ENCODE measurements around the gene PPP1R13B. TPM values are rescaled to one million over a fixed set of nuclear protein-coding genes. Genes with fewer than 3 reads are reported as not detected.

PPP1R13B gene
- total RNA-seq, 1 experiment from 2014 or later, result 10.3 TPM

DNA sequence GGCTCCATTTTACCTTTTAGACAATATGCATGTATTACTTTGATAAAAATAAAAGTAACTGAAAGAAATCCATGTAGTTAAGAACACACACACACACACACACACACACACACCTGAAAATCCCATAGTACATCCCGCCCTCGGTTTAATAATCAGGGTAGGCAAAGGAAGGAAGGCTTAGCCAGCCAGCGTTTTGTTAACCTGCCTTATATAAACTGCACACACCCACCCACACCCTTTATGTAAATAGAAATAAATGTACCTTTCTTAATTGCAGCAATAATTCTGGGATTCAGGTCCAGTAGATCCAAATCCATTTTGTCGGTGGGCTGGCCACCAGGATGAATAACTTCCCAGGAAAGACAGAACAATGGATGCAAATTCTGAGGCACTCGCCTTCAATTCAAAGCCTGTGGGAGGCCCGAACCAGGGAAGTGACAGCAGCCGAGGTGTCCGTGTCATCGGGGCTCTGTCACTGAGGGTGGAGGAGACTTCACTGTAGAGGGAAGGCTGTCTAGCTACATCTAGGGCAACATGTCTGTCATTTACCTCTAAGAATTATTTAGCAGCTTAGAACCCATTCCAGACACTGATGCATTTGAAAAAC lies 136.5 kb downstream of the PPP1R13B start (continued):
- TF ChIP-seq, protein P1, sequence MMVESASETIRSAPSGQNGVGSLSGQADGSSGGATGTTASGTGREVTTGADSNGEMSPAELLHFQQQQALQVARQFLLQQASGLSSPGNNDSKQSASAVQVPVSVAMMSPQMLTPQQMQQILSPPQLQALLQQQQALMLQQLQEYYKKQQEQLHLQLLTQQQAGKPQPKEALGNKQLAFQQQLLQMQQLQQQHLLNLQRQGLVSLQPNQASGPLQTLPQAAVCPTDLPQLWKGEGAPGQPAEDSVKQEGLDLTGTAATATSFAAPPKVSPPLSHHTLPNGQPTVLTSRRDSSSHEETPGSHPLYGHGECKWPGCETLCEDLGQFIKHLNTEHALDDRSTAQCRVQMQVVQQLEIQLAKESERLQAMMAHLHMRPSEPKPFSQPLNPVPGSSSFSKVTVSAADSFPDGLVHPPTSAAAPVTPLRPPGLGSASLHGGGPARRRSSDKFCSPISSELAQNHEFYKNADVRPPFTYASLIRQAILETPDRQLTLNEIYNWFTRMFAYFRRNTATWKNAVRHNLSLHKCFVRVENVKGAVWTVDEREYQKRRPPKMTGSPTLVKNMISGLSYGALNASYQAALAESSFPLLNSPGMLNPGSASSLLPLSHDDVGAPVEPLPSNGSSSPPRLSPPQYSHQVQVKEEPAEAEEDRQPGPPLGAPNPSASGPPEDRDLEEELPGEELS (CRISPR knock-in tag; IDR thresholded peaks at IDR 0.05), result no peak
- TF ChIP-seq, protein P2, sequence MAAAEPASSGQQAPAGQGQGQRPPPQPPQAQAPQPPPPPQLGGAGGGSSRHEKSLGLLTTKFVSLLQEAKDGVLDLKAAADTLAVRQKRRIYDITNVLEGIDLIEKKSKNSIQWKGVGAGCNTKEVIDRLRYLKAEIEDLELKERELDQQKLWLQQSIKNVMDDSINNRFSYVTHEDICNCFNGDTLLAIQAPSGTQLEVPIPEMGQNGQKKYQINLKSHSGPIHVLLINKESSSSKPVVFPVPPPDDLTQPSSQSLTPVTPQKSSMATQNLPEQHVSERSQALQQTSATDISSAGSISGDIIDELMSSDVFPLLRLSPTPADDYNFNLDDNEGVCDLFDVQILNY (CRISPR knock-in tag; IDR thresholded peaks at IDR 0.05), result no peak

DNA sequence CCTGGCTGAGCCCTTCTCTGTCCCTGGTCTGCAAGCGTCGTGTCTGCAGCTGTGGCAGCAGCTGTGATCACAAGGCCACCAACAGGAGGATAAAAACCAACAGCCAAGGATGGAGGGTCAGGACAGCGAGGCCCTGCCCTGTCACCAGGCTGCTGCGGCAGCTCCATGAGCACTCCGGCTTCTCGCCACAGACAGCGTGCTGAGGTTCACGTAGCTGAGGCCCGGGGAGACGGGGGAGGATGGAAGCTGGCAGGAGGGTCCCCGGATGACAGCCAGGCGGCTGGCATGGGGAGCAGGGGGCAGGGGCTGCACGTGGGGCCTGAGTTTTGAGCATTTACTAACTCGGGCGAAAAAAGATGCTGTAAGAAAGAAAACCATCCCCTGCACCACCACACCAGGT lies 137.6 kb downstream of the PPP1R13B start:
- ChIA-PET CTCF (interaction anchor here (0.6 kb wide), 1 partner anchor 181 kb away, joined by 3 read pairs; the partner anchor contains the start of gene TRMT61A), POLR2A (no interaction called here)
- no peak overlapping the region for H3K27ac Mint-ChIP-seq
- DNase-seq (ENCODE audit: low spot score), result no peak
- no peak overlapping the region for H3K4me3 Mint-ChIP-seq
- no peaks in the 10 kb centered on the region for H3K27me3 Mint-ChIP-seq (ENCODE audit: low read depth)
- H3K4me1 Mint-ChIP-seq, result peaks cover 23% of the 10 kb centered on the region
- no peak for ATAC-seq
- H3K36me3 Mint-ChIP-seq, result peaks cover 20% of the 10 kb centered on the region
- no peak for TF ChIP-seq ZNF219 (CRISPR knock-in tag; IDR thresholded peaks at IDR 0.05; ENCODE audit: borderline replicate concordance)
- TF ChIP-seq, protein P3, sequence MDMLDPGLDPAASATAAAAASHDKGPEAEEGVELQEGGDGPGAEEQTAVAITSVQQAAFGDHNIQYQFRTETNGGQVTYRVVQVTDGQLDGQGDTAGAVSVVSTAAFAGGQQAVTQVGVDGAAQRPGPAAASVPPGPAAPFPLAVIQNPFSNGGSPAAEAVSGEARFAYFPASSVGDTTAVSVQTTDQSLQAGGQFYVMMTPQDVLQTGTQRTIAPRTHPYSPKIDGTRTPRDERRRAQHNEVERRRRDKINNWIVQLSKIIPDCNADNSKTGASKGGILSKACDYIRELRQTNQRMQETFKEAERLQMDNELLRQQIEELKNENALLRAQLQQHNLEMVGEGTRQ (CRISPR knock-in tag; IDR thresholded peaks at IDR 0.05), result no peak
- TF ChIP-seq, protein P4, sequence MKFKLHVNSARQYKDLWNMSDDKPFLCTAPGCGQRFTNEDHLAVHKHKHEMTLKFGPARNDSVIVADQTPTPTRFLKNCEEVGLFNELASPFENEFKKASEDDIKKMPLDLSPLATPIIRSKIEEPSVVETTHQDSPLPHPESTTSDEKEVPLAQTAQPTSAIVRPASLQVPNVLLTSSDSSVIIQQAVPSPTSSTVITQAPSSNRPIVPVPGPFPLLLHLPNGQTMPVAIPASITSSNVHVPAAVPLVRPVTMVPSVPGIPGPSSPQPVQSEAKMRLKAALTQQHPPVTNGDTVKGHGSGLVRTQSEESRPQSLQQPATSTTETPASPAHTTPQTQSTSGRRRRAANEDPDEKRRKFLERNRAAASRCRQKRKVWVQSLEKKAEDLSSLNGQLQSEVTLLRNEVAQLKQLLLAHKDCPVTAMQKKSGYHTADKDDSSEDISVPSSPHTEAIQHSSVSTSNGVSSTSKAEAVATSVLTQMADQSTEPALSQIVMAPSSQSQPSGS (CRISPR knock-in tag; IDR thresholded peaks at IDR 0.05; ENCODE audit: borderline replicate concordance, low read depth), result no peak
- no peak for TF ChIP-seq ZNF396 (CRISPR knock-in tag; IDR thresholded peaks at IDR 0.05; ENCODE audit: borderline replicate concordance)
- no peak for TF ChIP-seq SP1 (CRISPR knock-in tag; conservative IDR thresholded peaks at IDR 0.05)
- no peaks in the 10 kb centered on the region for H3K9me3 Mint-ChIP-seq

DNA sequence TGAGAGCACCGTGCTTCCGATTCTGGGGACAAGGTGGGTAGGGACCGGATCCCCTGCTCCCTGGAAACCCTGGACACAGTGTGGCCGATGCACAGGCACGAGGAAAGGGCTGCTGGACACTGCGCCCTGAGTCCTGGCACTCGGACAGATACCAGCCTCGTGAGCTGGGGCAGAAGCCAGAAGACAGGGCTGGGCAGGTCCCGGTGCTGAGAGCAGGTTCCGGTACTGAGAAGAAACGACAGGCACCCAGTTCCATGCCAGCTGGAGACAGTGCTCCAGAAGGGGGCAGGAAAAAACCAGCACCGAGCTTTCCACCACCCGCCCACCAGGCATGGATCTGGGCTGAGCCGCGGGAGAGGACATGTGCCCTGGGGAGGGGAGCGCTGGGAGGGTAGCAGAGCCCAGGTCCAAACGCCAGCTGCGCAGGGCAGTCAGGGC lies 138.6 kb downstream of the PPP1R13B start:
- CTCF ChIA-PET, result no interaction called here
- Mint-ChIP-seq H3K36me3 (peaks cover 28% of the 10 kb centered on the region), H3K4me1 (peaks cover 17% of the 10 kb centered on the region), H3K4me3 (no peak overlapping the region), H3K27ac (peak overlapping the region; percentile 41; the same call in 1 of the 2 replicates), H3K27me3 (ENCODE audit: low read depth) (no peaks in the 10 kb centered on the region), H3K9me3 (no peaks in the 10 kb centered on the region)
- POLR2A ChIA-PET, result no interaction called here
- DNase-seq (ENCODE audit: low spot score) (no peak), ATAC-seq (no peak)
- no peak for TF ChIP-seq ZNF396 (CRISPR knock-in tag; IDR thresholded peaks at IDR 0.05; ENCODE audit: borderline replicate concordance)
- TF ChIP-seq, protein P3 (CRISPR knock-in tag; IDR thresholded peaks at IDR 0.05), result no peak
- TF ChIP-seq, protein P5, sequence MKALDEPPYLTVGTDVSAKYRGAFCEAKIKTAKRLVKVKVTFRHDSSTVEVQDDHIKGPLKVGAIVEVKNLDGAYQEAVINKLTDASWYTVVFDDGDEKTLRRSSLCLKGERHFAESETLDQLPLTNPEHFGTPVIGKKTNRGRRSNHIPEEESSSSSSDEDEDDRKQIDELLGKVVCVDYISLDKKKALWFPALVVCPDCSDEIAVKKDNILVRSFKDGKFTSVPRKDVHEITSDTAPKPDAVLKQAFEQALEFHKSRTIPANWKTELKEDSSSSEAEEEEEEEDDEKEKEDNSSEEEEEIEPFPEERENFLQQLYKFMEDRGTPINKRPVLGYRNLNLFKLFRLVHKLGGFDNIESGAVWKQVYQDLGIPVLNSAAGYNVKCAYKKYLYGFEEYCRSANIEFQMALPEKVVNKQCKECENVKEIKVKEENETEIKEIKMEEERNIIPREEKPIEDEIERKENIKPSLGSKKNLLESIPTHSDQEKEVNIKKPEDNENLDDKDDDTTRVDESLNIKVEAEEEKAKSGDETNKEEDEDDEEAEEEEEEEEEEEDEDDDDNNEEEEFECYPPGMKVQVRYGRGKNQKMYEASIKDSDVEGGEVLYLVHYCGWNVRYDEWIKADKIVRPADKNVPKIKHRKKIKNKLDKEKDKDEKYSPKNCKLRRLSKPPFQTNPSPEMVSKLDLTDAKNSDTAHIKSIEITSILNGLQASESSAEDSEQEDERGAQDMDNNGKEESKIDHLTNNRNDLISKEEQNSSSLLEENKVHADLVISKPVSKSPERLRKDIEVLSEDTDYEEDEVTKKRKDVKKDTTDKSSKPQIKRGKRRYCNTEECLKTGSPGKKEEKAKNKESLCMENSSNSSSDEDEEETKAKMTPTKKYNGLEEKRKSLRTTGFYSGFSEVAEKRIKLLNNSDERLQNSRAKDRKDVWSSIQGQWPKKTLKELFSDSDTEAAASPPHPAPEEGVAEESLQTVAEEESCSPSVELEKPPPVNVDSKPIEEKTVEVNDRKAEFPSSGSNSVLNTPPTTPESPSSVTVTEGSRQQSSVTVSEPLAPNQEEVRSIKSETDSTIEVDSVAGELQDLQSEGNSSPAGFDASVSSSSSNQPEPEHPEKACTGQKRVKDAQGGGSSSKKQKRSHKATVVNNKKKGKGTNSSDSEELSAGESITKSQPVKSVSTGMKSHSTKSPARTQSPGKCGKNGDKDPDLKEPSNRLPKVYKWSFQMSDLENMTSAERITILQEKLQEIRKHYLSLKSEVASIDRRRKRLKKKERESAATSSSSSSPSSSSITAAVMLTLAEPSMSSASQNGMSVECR (CRISPR knock-in tag; IDR thresholded peaks at IDR 0.05; ENCODE audit: borderline replicate concordance), result no peak
- TF ChIP-seq, protein P6, sequence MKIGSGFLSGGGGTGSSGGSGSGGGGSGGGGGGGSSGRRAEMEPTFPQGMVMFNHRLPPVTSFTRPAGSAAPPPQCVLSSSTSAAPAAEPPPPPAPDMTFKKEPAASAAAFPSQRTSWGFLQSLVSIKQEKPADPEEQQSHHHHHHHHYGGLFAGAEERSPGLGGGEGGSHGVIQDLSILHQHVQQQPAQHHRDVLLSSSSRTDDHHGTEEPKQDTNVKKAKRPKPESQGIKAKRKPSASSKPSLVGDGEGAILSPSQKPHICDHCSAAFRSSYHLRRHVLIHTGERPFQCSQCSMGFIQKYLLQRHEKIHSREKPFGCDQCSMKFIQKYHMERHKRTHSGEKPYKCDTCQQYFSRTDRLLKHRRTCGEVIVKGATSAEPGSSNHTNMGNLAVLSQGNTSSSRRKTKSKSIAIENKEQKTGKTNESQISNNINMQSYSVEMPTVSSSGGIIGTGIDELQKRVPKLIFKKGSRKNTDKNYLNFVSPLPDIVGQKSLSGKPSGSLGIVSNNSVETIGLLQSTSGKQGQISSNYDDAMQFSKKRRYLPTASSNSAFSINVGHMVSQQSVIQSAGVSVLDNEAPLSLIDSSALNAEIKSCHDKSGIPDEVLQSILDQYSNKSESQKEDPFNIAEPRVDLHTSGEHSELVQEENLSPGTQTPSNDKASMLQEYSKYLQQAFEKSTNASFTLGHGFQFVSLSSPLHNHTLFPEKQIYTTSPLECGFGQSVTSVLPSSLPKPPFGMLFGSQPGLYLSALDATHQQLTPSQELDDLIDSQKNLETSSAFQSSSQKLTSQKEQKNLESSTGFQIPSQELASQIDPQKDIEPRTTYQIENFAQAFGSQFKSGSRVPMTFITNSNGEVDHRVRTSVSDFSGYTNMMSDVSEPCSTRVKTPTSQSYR (CRISPR knock-in tag; IDR thresholded peaks at IDR 0.05), result no peak
- no peak for TF ChIP-seq SMAD3 (CRISPR knock-in tag; IDR thresholded peaks at IDR 0.05; ENCODE audit: borderline replicate concordance)
- TF ChIP-seq FOXK1 (CRISPR knock-in tag; IDR thresholded peaks at IDR 0.05), result no peak
- TF ChIP-seq ETV6 (CRISPR knock-in tag; IDR thresholded peaks at IDR 0.05), result no peak
- TF ChIP-seq ATF1 (CRISPR knock-in tag; IDR thresholded peaks at IDR 0.05), result no peak
- no peak for TF ChIP-seq SMAD4 (CRISPR knock-in tag; IDR thresholded peaks at IDR 0.05)
- TF ChIP-seq TEAD4 (CRISPR knock-in tag; IDR thresholded peaks at IDR 0.05), result no peak
- no peak for TF ChIP-seq NFATC4 (CRISPR knock-in tag; IDR thresholded peaks at IDR 0.05)
- no peak for TF ChIP-seq CREB1 (CRISPR knock-in tag; IDR thresholded peaks at IDR 0.05)

Data from WTC11 (cell line).